Epithelial cell of proximal tubule (primary cell): ENCODE results near the gene ZSWIM3. TPM values are rescaled to one million over a fixed set of nuclear protein-coding genes. Genes with fewer than 3 reads are reported as not detected.

Experiments
- DNase-seq: peaks from one replicate; pipeline ENCODE4 v3.0.0-alpha.2; 2011; ENCODE audit warnings: low read depth
- H3K4me3 ChIP-seq: 2 replicates; pipeline ENCODE4 v1.5.1; 2011; ENCODE audit warnings: low read depth, mild to moderate bottlenecking, low read length
- total RNA-seq: library from RNA; depleted of rRNA; stranded (reverse); fragments of >200 nt; gene quantifications from 2 replicates; pipeline ENCODE4 v1.2.3, GENCODE V29; 2015
- TF ChIP-seq, protein P1 (sequence below): conservative IDR thresholded peaks from 2 replicates; pipeline ENCODE4 v1.5.1; 2012; ENCODE audit warnings: low read depth, mild to moderate bottlenecking, low read length

ZSWIM3 gene
- total RNA-seq, 1 donor from 2014 or later, result 1.2 TPM

GRCh38 chr20:45816951-45817350, 40.5 kb upstream of the ZSWIM3 start:
- TF ChIP-seq, protein P1, sequence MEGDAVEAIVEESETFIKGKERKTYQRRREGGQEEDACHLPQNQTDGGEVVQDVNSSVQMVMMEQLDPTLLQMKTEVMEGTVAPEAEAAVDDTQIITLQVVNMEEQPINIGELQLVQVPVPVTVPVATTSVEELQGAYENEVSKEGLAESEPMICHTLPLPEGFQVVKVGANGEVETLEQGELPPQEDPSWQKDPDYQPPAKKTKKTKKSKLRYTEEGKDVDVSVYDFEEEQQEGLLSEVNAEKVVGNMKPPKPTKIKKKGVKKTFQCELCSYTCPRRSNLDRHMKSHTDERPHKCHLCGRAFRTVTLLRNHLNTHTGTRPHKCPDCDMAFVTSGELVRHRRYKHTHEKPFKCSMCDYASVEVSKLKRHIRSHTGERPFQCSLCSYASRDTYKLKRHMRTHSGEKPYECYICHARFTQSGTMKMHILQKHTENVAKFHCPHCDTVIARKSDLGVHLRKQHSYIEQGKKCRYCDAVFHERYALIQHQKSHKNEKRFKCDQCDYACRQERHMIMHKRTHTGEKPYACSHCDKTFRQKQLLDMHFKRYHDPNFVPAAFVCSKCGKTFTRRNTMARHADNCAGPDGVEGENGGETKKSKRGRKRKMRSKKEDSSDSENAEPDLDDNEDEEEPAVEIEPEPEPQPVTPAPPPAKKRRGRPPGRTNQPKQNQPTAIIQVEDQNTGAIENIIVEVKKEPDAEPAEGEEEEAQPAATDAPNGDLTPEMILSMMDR, result no peak
- no peak overlapping the region for H3K4me3 ChIP-seq
- DNase-seq, result no peak

- DNase-seq, result peak; percentile 27
- TF ChIP-seq, protein P1, result no peak
- H3K4me3 ChIP-seq, result no peak overlapping the region
Observed at GRCh38 chr20:45817376-45818194, 39.8 kb upstream of the ZSWIM3 start.

DNA sequence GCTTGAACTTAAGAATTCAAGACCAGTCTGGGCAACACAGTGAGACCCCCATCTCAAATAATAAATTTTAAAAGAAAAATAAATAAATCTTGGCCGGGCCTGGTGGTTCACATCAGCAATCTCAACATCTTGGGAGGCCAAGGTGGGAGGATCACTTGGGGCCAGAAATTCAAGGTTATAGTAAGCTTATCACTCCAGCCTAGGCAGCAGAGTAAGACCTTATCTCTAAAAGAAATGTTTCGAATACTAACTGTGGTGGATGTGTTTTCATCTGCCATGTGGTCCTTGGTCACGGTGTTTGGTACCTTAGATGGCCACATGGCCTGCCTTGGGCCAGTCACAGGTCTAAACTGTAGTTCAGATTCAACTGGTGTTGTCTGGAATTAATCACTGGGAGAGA, 39.2 kb upstream of the ZSWIM3 start:
- TF ChIP-seq, protein P1, result no peak
- no peak for DNase-seq
- no peak overlapping the region for H3K4me3 ChIP-seq

DNA sequence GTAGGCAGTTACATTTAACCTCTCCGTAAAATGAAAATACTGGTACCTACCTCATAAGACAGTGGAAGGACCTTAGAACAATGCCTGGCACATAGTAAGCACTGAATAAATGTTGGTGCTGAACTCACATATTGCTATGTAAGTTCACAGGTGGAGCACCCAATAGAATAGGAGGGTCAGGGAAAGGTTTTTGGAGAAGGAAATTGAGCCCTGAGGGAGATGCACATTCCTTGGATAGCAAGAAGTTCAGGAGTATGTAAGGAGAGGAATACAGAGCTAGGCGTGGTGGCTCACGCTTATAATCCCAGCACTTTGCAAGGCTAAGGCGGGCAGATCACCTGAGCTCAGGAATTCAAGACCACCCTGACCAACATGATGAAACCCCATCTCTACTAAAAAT, 37.9 kb upstream of the ZSWIM3 start:
- TF ChIP-seq, protein P1, result no peak
- no peak overlapping the region for H3K4me3 ChIP-seq
- no peak for DNase-seq

GRCh38 chr20:45821947-45822346, 35.5 kb upstream of the ZSWIM3 start:
- TF ChIP-seq, protein P1, result no peak
- no peak overlapping the region for H3K4me3 ChIP-seq
- no peak for DNase-seq

DNA sequence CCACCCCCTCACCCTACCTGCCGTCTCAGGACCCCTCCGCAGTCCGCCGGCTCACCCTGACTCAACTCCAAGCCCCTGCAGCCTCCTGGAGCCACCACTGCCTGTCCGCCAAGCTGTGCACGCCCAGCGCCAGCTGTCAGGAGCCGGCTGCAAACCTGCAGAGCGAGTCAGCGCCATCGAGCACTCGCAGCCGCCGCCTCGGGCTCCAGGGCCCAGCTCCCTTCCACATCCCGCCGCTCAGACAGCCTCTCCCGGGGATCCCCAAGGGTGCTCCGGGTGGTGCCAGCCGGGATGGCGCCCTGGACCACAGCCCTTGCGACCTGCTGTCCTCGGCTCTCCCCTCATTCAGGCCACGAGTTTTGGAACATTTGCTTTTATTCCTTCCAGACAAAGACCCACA, 34.6 kb upstream of the ZSWIM3 start:
- no peak for DNase-seq
- no peak overlapping the region for H3K4me3 ChIP-seq
- TF ChIP-seq, protein P1, result no peak
